ENCODE results near the gene MUC5B.

GRCh38 chr11:1181853-1182535, 40.9 kb upstream of the MUC5B start:
- TF ChIP-seq ZBTB38 (CRISPR knock-in tag; IDR thresholded peaks at IDR 0.05) (no peak), SNAPC5 (CRISPR knock-in tag; IDR thresholded peaks at IDR 0.05; ENCODE audit: borderline replicate concordance) (no peak), ZNF564 (CRISPR knock-in tag; IDR thresholded peaks at IDR 0.05) (no peak), NFIC (IDR thresholded peaks at IDR 0.05; ENCODE audit: low read length) (no peak), ATF6 (CRISPR knock-in tag; conservative IDR thresholded peaks at IDR 0.05) (no peak), POLR2AphosphoS5 (IDR thresholded peaks at IDR 0.05; ENCODE audit: low read depth, low read length) (no peak), ATAD3A (CRISPR knock-in tag; IDR thresholded peaks at IDR 0.05) (no peak), FOXA3 (CRISPR knock-in tag; IDR thresholded peaks at IDR 0.05) (no peak), MYNN (CRISPR knock-in tag; IDR thresholded peaks at IDR 0.05; ENCODE audit: low read depth) (no peak), DNMT1 (CRISPR knock-in tag; IDR thresholded peaks at IDR 0.05) (no peak), POLR2AphosphoS2 (IDR thresholded peaks at IDR 0.05; ENCODE audit: low read depth, low read length) (no peak)

Data from HepG2 (cell line).